SK-N-SH (cell line): ENCODE results near the gene DENND1A. TPM values are rescaled to one million over a fixed set of nuclear protein-coding genes. Genes with fewer than 3 reads are reported as not detected.
A peak's percentile ranks its signal among the peaks of the same experiment; 100 is the strongest.

Experiments
- CTCF ChIA-PET: fragments of 300-600, 350-600 bp; formaldehyde crosslinking; extraction: SDS; loops from one replicate; lab custom pipeline; 2021; lab: Yijun Ruan, JAX
- POLR2A ChIA-PET: fragments of 350-600 bp; sonication (Branson Sonifier 250); formaldehyde crosslinking; extraction: SDS; loops from one replicate; lab custom pipeline; 2020; ENCODE audit warnings: antibody characterized with exemption, inconsistent platforms; lab: Yijun Ruan, JAX
- DNase-seq: peaks from one replicate; pipeline ENCODE4 v3.0.0; 2012
- H2AFZ ChIP-seq: fragments of 200-600 bp; sonication (generic); 2 replicates; pipeline ENCODE4 v1.8.1; 2016; ENCODE audit warnings: antibody characterized with exemption, mild to moderate bottlenecking, low read depth
- H3F3A ChIP-seq: fragments of 200-600 bp; sonication (generic); replicated peaks from 2 replicates; pipeline ENCODE3; 2016; ENCODE audit warnings: antibody characterized with exemption, mild to moderate bottlenecking; ENCODE audit not compliant: insufficient read depth
- H3K27ac ChIP-seq, 2 experiments: fragments of 200-500 bp in 1 of 2; fragments of 200-600 bp in 1 of 2; sonication (Bioruptor generic) in 1 of 2; sonication (generic), shearing (Covaris generic) in 1 of 2; 2 replicates each; pipeline versions ENCODE4 v1.5.1 to v1.6.1; 2014 to 2016; ENCODE audit warnings: low read depth in 2 of 2, inconsistent platforms in 1 of 2, low read length in 1 of 2, mild to moderate bottlenecking in 1 of 2, mixed read lengths in 1 of 2
- H3K27me3 ChIP-seq: fragments of 200-600 bp; sonication (generic), shearing (Covaris generic); 2 replicates; pipeline ENCODE4 v1.6.1; 2016; ENCODE audit warnings: mixed run types; ENCODE audit not compliant: insufficient read depth
- H3K36me3 ChIP-seq, 2 experiments: fragments of 200-500 bp in 1 of 2; fragments of 200-600 bp in 1 of 2; sonication (Bioruptor generic) in 1 of 2; sonication (generic) in 1 of 2; replicated peaks in 1 of 2; 2 replicates each; pipeline versions ENCODE3 to v1.5.1; 2014 to 2016; ENCODE audit warnings: low read length in 1 of 2, mild to moderate bottlenecking in 1 of 2; ENCODE audit not compliant: insufficient read depth in 2 of 2, control insufficient read depth in 1 of 2
- H3K4me1 ChIP-seq, 2 experiments: fragments of 200-500 bp in 1 of 2; fragments of 200-600 bp in 1 of 2; sonication (Bioruptor generic) in 1 of 2; sonication (generic), shearing (Covaris generic) in 1 of 2; 2 replicates each; pipeline versions ENCODE4 v1.5.1 to v1.6.1; 2014 to 2016; ENCODE audit warnings: low read depth in 1 of 2, low read length in 1 of 2, mixed run types in 1 of 2; ENCODE audit not compliant: insufficient read depth in 2 of 2, control insufficient read depth in 1 of 2
- H3K4me2 ChIP-seq: fragments of 200-600 bp; sonication (generic), shearing (Covaris generic); 2 replicates; pipeline ENCODE4 v1.6.1; 2017; ENCODE audit warnings: mixed run types
- H3K4me3 ChIP-seq, 2 experiments: fragments of 200-500 bp in 1 of 2; fragments of 200-600 bp in 1 of 2; sonication (Bioruptor generic) in 1 of 2; sonication (generic), shearing (Covaris generic) in 1 of 2; 2 replicates each; pipeline versions ENCODE4 v1.5.1 to v1.8.1; 2014 to 2016; ENCODE audit warnings: low read depth in 2 of 2, inconsistent platforms in 1 of 2, low read length in 1 of 2, mild to moderate bottlenecking in 1 of 2, mixed read lengths in 1 of 2, moderate library complexity in 1 of 2
- H3K79me2 ChIP-seq: fragments of 200-600 bp; sonication (generic); 2 replicates; pipeline ENCODE4 v1.8.1; 2017; ENCODE audit warnings: mild to moderate bottlenecking; ENCODE audit not compliant: insufficient read depth
- H3K9ac ChIP-seq: fragments of 200-600 bp; sonication (generic); 2 replicates; pipeline ENCODE4 v1.6.1; 2017; ENCODE audit warnings: mixed run types
- H3K9me2 ChIP-seq: fragments of 200-600 bp; sonication (generic); 2 replicates; pipeline ENCODE4 v1.6.1; 2017; ENCODE audit warnings: mixed run types
- H3K9me3 ChIP-seq: fragments of 200-600 bp; sonication (generic); 2 replicates; pipeline ENCODE4 v1.6.1; 2017; ENCODE audit warnings: mixed run types, mild to moderate bottlenecking, moderate library complexity
- H4K20me1 ChIP-seq: fragments of 200-600 bp; sonication (generic); 2 replicates; pipeline ENCODE4 v1.6.1; 2017; ENCODE audit warnings: mild to moderate bottlenecking, mixed run types; ENCODE audit not compliant: insufficient read depth
- CHD2 ChIP-seq: fragments of 150-350 bp; IDR thresholded peaks from 2 replicates; pipeline ENCODE4 v1.6.1; 2018; ENCODE audit warnings: low read length; ENCODE audit not compliant: partially characterized antibody
- CTCF ChIP-seq: fragments of 200-600 bp; sonication (generic); IDR thresholded peaks from 2 replicates; pipeline ENCODE4 v1.6.1; 2017; ENCODE audit warnings: antibody characterized with exemption, mild to moderate bottlenecking, moderate library complexity
- ELF1 ChIP-seq: IDR thresholded peaks from 2 replicates; pipeline ENCODE4 v1.4.0; 2012
- EP300 ChIP-seq, 2 experiments: IDR thresholded peaks; 2 replicates each; pipeline versions ENCODE4 v1.4.0 to v1.6.1; 2012; ENCODE audit warnings: borderline replicate concordance in 1 of 2, low read depth in 1 of 2, low read length in 1 of 2
- EZH2phosphoT487 ChIP-seq: fragments of 200-600 bp; sonication (generic); IDR thresholded peaks from 2 replicates; pipeline ENCODE4 v1.6.1; 2017; ENCODE audit warnings: low read depth, mixed run types, mild to moderate bottlenecking, antibody characterized with exemption, moderate library complexity, borderline replicate concordance
- FOSL2 ChIP-seq: IDR thresholded peaks from 2 replicates; pipeline ENCODE4 v1.4.0; 2012; ENCODE audit warnings: low read depth, mild to moderate bottlenecking, moderate library complexity, borderline replicate concordance
- FOXJ3 ChIP-seq: sonication (generic); formaldehyde crosslinking; IDR thresholded peaks from 2 replicates; pipeline ENCODE4 v1.5.1; 2020; ENCODE audit warnings: mild to moderate bottlenecking, missing genetic modification reagents
- GABPA ChIP-seq: IDR thresholded peaks from 2 replicates; pipeline ENCODE4 v1.4.0; 2012; ENCODE audit warnings: low read depth, mild to moderate bottlenecking
- GATA2 ChIP-seq: sonication (generic); formaldehyde crosslinking; IDR thresholded peaks from 2 replicates; pipeline ENCODE4 v1.5.0; 2020; ENCODE audit warnings: mild to moderate bottlenecking, missing genetic modification reagents
- IRF3 ChIP-seq: fragments of 150-350 bp; IDR thresholded peaks from 2 replicates; pipeline ENCODE4 v1.6.1; 2016; ENCODE audit warnings: mild to moderate bottlenecking, low read depth, low read length
- MEF2A ChIP-seq: IDR thresholded peaks from 2 replicates; pipeline ENCODE4 v1.4.0; 2012; ENCODE audit warnings: low read depth, borderline replicate concordance
- MXI1 ChIP-seq: IDR thresholded peaks from 2 replicates; pipeline ENCODE4 v1.6.1; 2012; ENCODE audit warnings: mild to moderate bottlenecking, low read depth, low read length, improper control_type of control experiment
- POLR2AphosphoS5 ChIP-seq: IDR thresholded peaks from 2 replicates; pipeline ENCODE4 v1.6.1; 2012; ENCODE audit warnings: low read depth, low read length
- RAD21 ChIP-seq: IDR thresholded peaks from 2 replicates; pipeline ENCODE4 v1.6.1; 2012; ENCODE audit warnings: mild to moderate bottlenecking, low read length
- RCOR1 ChIP-seq: fragments of 150-350 bp; IDR thresholded peaks from 2 replicates; pipeline ENCODE4 v1.6.1; 2017; ENCODE audit warnings: antibody characterized with exemption, low read length
- REST ChIP-seq: IDR thresholded peaks from 2 replicates; pipeline ENCODE4 v1.6.1; 2012; ENCODE audit warnings: mild to moderate bottlenecking, low read depth, low read length, moderate library complexity
- RXRA ChIP-seq: IDR thresholded peaks from 2 replicates; pipeline ENCODE4 v1.4.0; 2012; ENCODE audit warnings: low read depth, mild to moderate bottlenecking, borderline replicate concordance
- TAF1 ChIP-seq: IDR thresholded peaks from 2 replicates; pipeline ENCODE4 v1.6.1; 2012; ENCODE audit warnings: low read depth, mild to moderate bottlenecking, low read length, moderate library complexity, borderline replicate concordance
- TEAD4 ChIP-seq: IDR thresholded peaks from 2 replicates; pipeline ENCODE4 v1.4.0; 2012; ENCODE audit warnings: mild to moderate bottlenecking, borderline replicate concordance; ENCODE audit not compliant: insufficient read depth
- USF1 ChIP-seq: IDR thresholded peaks from 2 replicates; pipeline ENCODE4 v1.4.0; 2012; ENCODE audit warnings: low read depth, borderline replicate concordance
- USF2 ChIP-seq: fragments of 150-350 bp; IDR thresholded peaks from 2 replicates; pipeline ENCODE4 v1.6.1; 2017; ENCODE audit warnings: antibody characterized with exemption, low read length, low read depth, borderline replicate concordance
- YY1 ChIP-seq: IDR thresholded peaks from 2 replicates; pipeline ENCODE4 v1.4.0; 2012; ENCODE audit warnings: low read depth, mild to moderate bottlenecking
- WGBS: methylation state at CpG from one replicate; pipeline ENCODE4 v1.1.6; 2017; ENCODE audit warnings: low lambda C conversion rate; 5-methylcytosine and 5-hydroxymethylcytosine counted together
- polyA plus RNA-seq, 3 experiments: library from polyadenylated mRNA; depleted of rRNA; stranded (reverse); fragments of >200 nt; gene quantifications; 2 replicates each; pipeline ENCODE4 v1.2.3, GENCODE V29; 2012

The DENND1A gene
- polyA plus RNA-seq, 1 of the 3 experiments (the other 2 are of a cell fraction) = 25.4 TPM

- no peaks in the 10 kb centered on the region for H3K79me2 ChIP-seq
- TF ChIP-seq RXRA (no peak), ELF1 (no peak), TEAD4 (no peak), RCOR1 (peak; percentile 89), USF2 (peak; percentile 34; the same call in 1 of the 2 replicates), MXI1 (peak; percentile 96), TAF1 (no peak), FOSL2 (no peak), YY1 (no peak), REST (no peak), FOXJ3 (CRISPR knock-in tag) (peak; percentile 54; the same call in 1 of the 2 replicates), RAD21 (no peak; the same call in 1 of the 2 replicates), CHD2 (peak; percentile 89), EP300 (IDR thresholded peaks at IDR 0.05; ENCODE audit: borderline replicate concordance in 1 of 2, low read depth in 1 of 2, low read length in 1 of 2) (peak in 1 of 2 experiments; percentile 63; a peak in 1 of 4 replicates), MEF2A (no peak), CTCF (no peak), GABPA (no peak), EZH2phosphoT487 (no peak), USF1 (no peak; the same call in 1 of the 2 replicates), POLR2AphosphoS5 (no peak), GATA2 (CRISPR knock-in tag) (peak; percentile 9; the same call in 1 of the 2 replicates), IRF3 (no peak)
- TF ChIP-seq, all 33 proteins: peak for 7
- no peak overlapping the region for H3K4me3 ChIP-seq
- H3K9ac ChIP-seq = no peak overlapping the region
- H3K36me3 ChIP-seq = no peaks in the 10 kb centered on the region
- CTCF ChIA-PET = interaction anchor here (0.7 to 1.0 kb wide), 2 partner anchors 14 to 568 kb away, joined by 3 read pairs; no protein-coding TSS in a partner anchor
- H3K9me2 ChIP-seq = no peaks in the 10 kb centered on the region
- H4K20me1 ChIP-seq = no peaks in the 10 kb centered on the region
- H3K9me3 ChIP-seq = no peaks in the 10 kb centered on the region
- peak overlapping the region in 1 of 2 experiments; percentile 71; a peak in 2 of 4 replicates for H3K27ac ChIP-seq
- no peaks in the 10 kb centered on the region for H3K27me3 ChIP-seq
- no peak overlapping the region for H3K4me2 ChIP-seq
- no peaks in the 10 kb centered on the region for H3F3A ChIP-seq
- H2AFZ ChIP-seq = no peak overlapping the region
- peak; percentile 89 for DNase-seq
- POLR2A ChIA-PET = no interaction called here
- WGBS = 74% methylated on average over 4 of the region's 14 CpGs
- H3K4me1 ChIP-seq = peaks cover 0 to 18% of the 10 kb centered on the region in 2 experiments; a peak in 1 of 4 replicates
Observed at GRCh38 chr9:123472862-123473614, 456.9 kb downstream of the DENND1A start.
